Smooth muscle cell of the coronary artery (primary cell): Measurements from ENCODE around the gene GABRG1. TPM values are rescaled to one million over a fixed set of nuclear protein-coding genes. Genes with fewer than 3 reads are reported as not detected.

Source experiments
- total RNA-seq: library from RNA; depleted of rRNA; stranded (reverse); fragments of >200 nt; gene quantifications from 2 replicates; pipeline ENCODE4 v1.2.3, GENCODE V29; 2014; ENCODE audit warnings: low replicate concordance

Gene GABRG1
- not detected in 2 replicates for total RNA-seq

DNA sequence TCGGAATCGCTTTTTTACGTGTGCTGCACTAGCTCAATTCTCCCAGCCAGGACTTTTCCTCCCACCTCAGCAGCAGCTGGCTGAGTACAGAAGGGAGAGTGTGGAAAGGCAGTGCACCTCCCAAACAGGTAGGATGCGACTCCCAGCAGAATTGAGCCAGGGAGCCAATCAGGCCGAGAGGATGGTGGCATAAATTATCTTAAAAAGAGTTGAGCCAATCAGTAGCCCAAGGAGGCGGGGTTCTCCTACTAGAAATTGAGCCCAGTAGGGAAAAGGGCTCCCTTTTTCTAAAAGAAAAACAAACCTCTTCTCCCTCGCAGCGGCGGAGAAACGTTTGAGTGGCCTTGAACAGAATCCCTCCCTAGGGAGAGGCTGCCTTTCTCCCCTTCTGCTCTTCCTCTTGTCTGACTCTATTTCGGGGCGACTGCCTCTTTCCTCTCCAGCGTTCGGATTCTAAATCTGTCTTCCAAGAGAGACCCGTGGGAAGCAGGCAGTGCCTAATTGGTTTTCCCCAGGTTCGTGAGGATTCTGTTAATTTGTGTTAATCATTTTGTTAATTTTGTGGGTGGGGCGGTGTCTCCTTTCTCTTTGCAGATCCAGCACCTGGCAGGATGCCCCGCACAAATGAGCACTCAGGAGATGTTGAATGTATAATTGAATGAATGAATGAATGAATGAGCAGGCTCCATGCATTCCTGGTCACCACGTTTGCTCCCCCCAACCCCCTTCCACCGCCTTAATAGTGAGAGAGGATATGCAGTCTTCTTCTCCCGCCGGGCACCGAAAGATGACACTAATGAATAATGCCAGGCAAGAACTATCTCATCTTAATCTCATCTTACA is at the start of gene GABRG1:
GABRG1 (minus strand) TSS at position 142 of the 843 bp plus-strand sequence; CDS start at position 1, 141 bp downstream.

